ENCODE data around the gene DDX20.

Gene DDX20

GRCh38 chr1:111755331-111756123, at the start of gene DDX20:
DDX20 (plus strand) TSS chr1:111755901; CDS start chr1:111755925, 24 bp downstream.
- DNase-seq (ENCODE audit: low read depth): peak; percentile 87

- DNase-seq (ENCODE audit: low read depth): no peak
Observed at GRCh38 chr1:111706921-111707320, 48.8 kb upstream of the DDX20 start.

GRCh38 chr1:111707906-111708305, 47.8 kb upstream of the DDX20 start:
- DNase-seq (ENCODE audit: low read depth): peak; percentile 45

GRCh38 chr1:111709986-111710385, 45.7 kb upstream of the DDX20 start:
- no peak for DNase-seq (ENCODE audit: low read depth)

GRCh38 chr1:111716333-111716732, 39.4 kb upstream of the DDX20 start:
- DNase-seq (ENCODE audit: low read depth): no peak

GRCh38 chr1:111717450-111717849, 38.3 kb upstream of the DDX20 start:
- no peak for DNase-seq (ENCODE audit: low read depth)

- DNase-seq (ENCODE audit: low read depth): no peak
Observed at GRCh38 chr1:111719135-111719534, 36.6 kb upstream of the DDX20 start.

- DNase-seq (ENCODE audit: low read depth): no peak
Observed at GRCh38 chr1:111719674-111720132, 36.0 kb upstream of the DDX20 start.

- DNase-seq (ENCODE audit: low read depth): no peak
Observed at GRCh38 chr1:111720274-111720976, 35.3 kb upstream of the DDX20 start.

GRCh38 chr1:111720977-111721786, 34.5 kb upstream of the DDX20 start:
- no peak for DNase-seq (ENCODE audit: low read depth)

- no peak for DNase-seq (ENCODE audit: low read depth)
Observed at GRCh38 chr1:111723091-111723806, 32.5 kb upstream of the DDX20 start.

- DNase-seq (ENCODE audit: low read depth): no peak
Observed at GRCh38 chr1:111723871-111724270, 31.8 kb upstream of the DDX20 start.

- no peak for DNase-seq (ENCODE audit: low read depth)
Observed at GRCh38 chr1:111725192-111725591, 30.5 kb upstream of the DDX20 start.

GRCh38 chr1:111727056-111727455, 28.6 kb upstream of the DDX20 start:
- no peak for DNase-seq (ENCODE audit: low read depth)

- no peak for DNase-seq (ENCODE audit: low read depth)
Observed at GRCh38 chr1:111729271-111729921, 26.3 kb upstream of the DDX20 start.

- no peak for DNase-seq (ENCODE audit: low read depth)
Observed at GRCh38 chr1:111729946-111730681, 25.6 kb upstream of the DDX20 start.

GRCh38 chr1:111730706-111731105, 25.0 kb upstream of the DDX20 start:
- no peak for DNase-seq (ENCODE audit: low read depth)

- no peak for DNase-seq (ENCODE audit: low read depth)
Observed at GRCh38 chr1:111731956-111732355, 23.7 kb upstream of the DDX20 start.

GRCh38 chr1:111732718-111733117, 23.0 kb upstream of the DDX20 start:
- DNase-seq (ENCODE audit: low read depth): no peak

- peak; percentile 76 for DNase-seq (ENCODE audit: low read depth)
Observed at GRCh38 chr1:111733183-111733991, 22.3 kb upstream of the DDX20 start.
